Heart left ventricle (tissue), 16 donors: ENCODE measurements around the gene GTPBP6. TPM values are rescaled to one million over a fixed set of nuclear protein-coding genes. Genes with fewer than 3 reads are reported as not detected.
A peak's percentile ranks its signal among the peaks of the same experiment; 100 is the strongest.

Experiments
- ATAC-seq, 4 donors: fragments of 200-7000 bp; cut with Tn5 transposase; one replicate each; pipeline ENCODE4 v1.9.1; 2020 to 2022; ENCODE audit warnings: moderate library complexity in 4 of 4, mild to moderate bottlenecking in 3 of 4, moderate number of reproducible peaks in 1 of 4
- DNase-seq, 5 donors: peaks; one replicate each; pipeline ENCODE4 v3.0.0-alpha.2; 2020
- H3K27ac ChIP-seq, 12 donors: fragments of 200-600 bp; sonication (generic) in 4 of 12; one replicate each; pipeline versions ENCODE4 v1.5.0 to v1.8.0; 2016 to 2022; ENCODE audit warnings: mild to moderate bottlenecking in 2 of 12
- H3K27me3 ChIP-seq, 9 donors: fragments of 200-600 bp; sonication (generic) in 2 of 9; one replicate each; pipeline versions ENCODE4 v1.5.1 to v1.8.0; 2016 to 2022; ENCODE audit warnings: mild to moderate bottlenecking in 3 of 9
- H3K36me3 ChIP-seq, 9 donors: fragments of 200-600 bp; sonication (generic) in 2 of 9; one replicate each; pipeline versions ENCODE4 v1.5.0 to v1.8.0; 2018 to 2022; ENCODE audit warnings: mild to moderate bottlenecking in 2 of 9
- H3K4me1 ChIP-seq, 12 donors: fragments of 200-600 bp; sonication (generic) in 4 of 12; one replicate each; pipeline versions ENCODE4 v1.5.0 to v1.8.0; 2016 to 2022; ENCODE audit warnings: mild to moderate bottlenecking in 3 of 12
- H3K4me3 ChIP-seq, 12 donors: fragments of 200-600 bp; sonication (generic) in 4 of 12; one replicate each; pipeline versions ENCODE4 v1.5.0 to v1.8.0; 2017 to 2022; ENCODE audit warnings: mild to moderate bottlenecking in 9 of 12, moderate library complexity in 4 of 12
- H3K9me3 ChIP-seq, 12 donors: fragments of 200-600 bp; sonication (generic) in 4 of 12; one replicate each; pipeline versions ENCODE4 v1.5.0 to v1.8.0; 2016 to 2022; ENCODE audit warnings: mild to moderate bottlenecking in 1 of 12
- POLR2A ChIP-seq, 2 donors: fragments of 450-650 bp; IDR thresholded peaks; one replicate each; pipeline ENCODE4 v1.6.1; 2017; ENCODE audit warnings: antibody characterized with exemption in 2 of 2, mild to moderate bottlenecking in 2 of 2, moderate library complexity in 2 of 2
- WGBS, 4 donors: extraction: QIAGEN DNeasy Blood & Tissue Kit in 2 of 4; methylation state at CpG; one replicate each; pipeline versions ENCODE4 v1.1.5 to v1.1.7; 2013 to 2018; 5-methylcytosine and 5-hydroxymethylcytosine counted together
- intact Hi-C, 10 donors: fragments of 100-400 bp; cut with DNase I; formaldehyde crosslinking; loops; one replicate each; pipeline versions ENCODE4 v1.11.1 to v1.14.2; 2022
- polyA plus RNA-seq, 2 donors: library from polyadenylated mRNA; stranded (reverse); fragments of 200-250 nt; gene quantifications; one replicate each; pipeline ENCODE4 v1.2.3, GENCODE V29; 2013
- total RNA-seq, 9 donors: library from RNA; depleted of rRNA in 2 of 9; stranded (reverse); fragments of >200 nt in 2 of 9; fragmentation: NEBNext Ultra II Directional in 3 of 9; extraction: Animal tissue kit (Norgen Biotek cat#: 25700) in 3 of 9; gene quantifications; one replicate each; pipeline versions ENCODE4 v1.1.0 to v1.2.4, GENCODE V29; 2016 to 2023
- TF ChIP-seq, protein P1 (sequence below), 12 donors: fragments of 200-600 bp; sonication (generic) in 4 of 12; IDR thresholded peaks; one replicate each; pipeline versions ENCODE4 v1.5.0 to v1.8.0; 2018 to 2022; ENCODE audit warnings: antibody characterized with exemption in 12 of 12, mild to moderate bottlenecking in 5 of 12
- donor health status: ischemic (EF 13 %, LVEDD 7.1; RV severe dilation, severe dysfunction).
- donor health status: healthy with polysubstance abuse.
- donor health status: DM: no; HTN: yes; CAD: no.
- donor health status: DM: no; HTN: no; CAD: no.
- donor health status: ischemic (EF 25% LVEDD 6.9; RV normal size, moderate dysfunction).
- donor health status: ischemic (EF 25% LVEDD 5.7; RV mildly dilated, moderate dysfunction).
- donor health status: healthy.
- donor health status: DM: yes; HTN: yes; CAD: no.
- donor health status: ischemic (EF 35%, LVEDD 5.7; RV mildly dilated, moderate dysfunction).
- donor health status: nonischemic (EF 11% LVEDD 7.7; RV severe dilation, severe dysfunction).
- donor health status: DM: yes; HTN: yes; CAD: no.
- donor health status: PGD.
- donor health status: ischemic (EF 29% LVEDD 5.4; RV normal size, mild dysfunction).
- donor health status: nonischemic (EF 23%, LVEDD 6.1; RV moderate dilation, normal function).

GTPBP6 gene
- total and polyA plus RNA-seq, 11 donors: 31.3 to 102 (median 49.9) TPM

DNA sequence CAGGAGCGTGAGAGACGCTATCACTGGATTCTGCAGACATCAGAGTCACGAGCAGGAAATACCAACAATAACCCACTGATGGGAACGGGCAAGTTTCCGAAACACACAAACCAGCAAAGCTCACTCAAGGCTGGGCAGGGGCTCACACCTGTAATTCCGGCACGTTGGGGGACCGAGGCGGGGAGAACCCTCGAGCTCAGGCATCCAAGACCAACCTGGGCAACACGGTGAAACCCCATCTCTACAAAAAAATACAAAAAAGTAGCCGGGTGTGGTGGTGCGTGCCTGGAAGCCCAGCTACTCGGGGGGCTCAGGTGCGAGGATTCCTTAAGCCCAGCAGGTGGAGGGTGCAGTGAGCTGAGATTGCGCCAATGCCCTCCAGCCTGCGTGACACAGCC lies 17.2 kb upstream of the GTPBP6 start:
- WGBS, 4 donors: 93 to 94% (median 94%) methylated on average over 17 of the region's 17 CpGs
- H3K27me3 ChIP-seq: peaks cover 0 to 8% (median 5%) of the 10 kb centered on the region in 9 donors
- ATAC-seq (no peak), DNase-seq (peak in 3 of 5 donors; percentile 9 to 22 (median 18))
- TF ChIP-seq, protein P1, sequence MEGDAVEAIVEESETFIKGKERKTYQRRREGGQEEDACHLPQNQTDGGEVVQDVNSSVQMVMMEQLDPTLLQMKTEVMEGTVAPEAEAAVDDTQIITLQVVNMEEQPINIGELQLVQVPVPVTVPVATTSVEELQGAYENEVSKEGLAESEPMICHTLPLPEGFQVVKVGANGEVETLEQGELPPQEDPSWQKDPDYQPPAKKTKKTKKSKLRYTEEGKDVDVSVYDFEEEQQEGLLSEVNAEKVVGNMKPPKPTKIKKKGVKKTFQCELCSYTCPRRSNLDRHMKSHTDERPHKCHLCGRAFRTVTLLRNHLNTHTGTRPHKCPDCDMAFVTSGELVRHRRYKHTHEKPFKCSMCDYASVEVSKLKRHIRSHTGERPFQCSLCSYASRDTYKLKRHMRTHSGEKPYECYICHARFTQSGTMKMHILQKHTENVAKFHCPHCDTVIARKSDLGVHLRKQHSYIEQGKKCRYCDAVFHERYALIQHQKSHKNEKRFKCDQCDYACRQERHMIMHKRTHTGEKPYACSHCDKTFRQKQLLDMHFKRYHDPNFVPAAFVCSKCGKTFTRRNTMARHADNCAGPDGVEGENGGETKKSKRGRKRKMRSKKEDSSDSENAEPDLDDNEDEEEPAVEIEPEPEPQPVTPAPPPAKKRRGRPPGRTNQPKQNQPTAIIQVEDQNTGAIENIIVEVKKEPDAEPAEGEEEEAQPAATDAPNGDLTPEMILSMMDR (IDR thresholded peaks at IDR 0.05): no peak
- TF ChIP-seq POLR2A (IDR thresholded peaks at IDR 0.05): no peak
- peaks cover 0 to 44% (median 25%) of the 10 kb centered on the region in 9 donors for H3K36me3 ChIP-seq
- intact Hi-C loops: no loop called here
- no peak overlapping the region for H3K4me3 ChIP-seq
- peaks cover 0 to 11% (median 8%) of the 10 kb centered on the region in 12 donors for H3K4me1 ChIP-seq
- no peak overlapping the region for H3K27ac ChIP-seq
- H3K9me3 ChIP-seq: no peaks in the 10 kb centered on the region

DNA sequence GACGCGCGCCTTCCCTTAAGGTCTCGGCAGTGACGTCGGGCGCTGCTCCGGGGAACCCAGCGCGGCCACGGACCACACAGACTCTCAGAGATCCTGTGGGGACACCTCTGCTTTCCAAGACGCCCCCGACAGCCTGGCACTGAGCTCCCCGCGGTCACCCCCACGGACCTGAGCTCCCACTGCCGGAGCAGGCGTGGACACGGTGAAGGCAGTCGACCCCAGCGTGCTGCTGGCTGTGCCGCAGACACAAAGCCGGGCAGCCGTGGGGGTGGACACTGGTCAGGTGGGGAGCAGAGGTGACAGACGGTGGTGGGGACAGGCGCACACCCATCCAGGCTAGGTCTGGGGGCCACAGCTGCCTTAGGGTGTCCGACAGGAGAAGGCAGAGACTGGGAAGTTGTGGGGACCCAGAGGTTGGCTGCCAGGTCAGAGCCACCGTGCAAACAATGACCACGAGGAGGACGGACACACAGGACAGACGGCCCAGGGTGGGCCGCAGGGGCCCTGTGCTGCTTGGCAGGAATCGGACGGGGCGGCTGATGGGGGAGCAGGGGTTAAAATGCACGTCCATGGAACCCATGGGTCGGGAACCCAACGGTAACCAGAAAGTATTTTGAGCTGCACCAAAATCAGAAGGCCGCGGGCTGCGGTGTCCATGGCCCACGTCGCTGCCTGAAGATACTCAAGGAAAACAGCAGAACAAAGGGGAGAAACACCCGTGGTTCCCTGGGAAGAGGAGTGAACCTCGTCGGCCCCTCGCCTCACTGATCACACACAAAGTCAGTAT lies 16.6 kb upstream of the GTPBP6 start:
- Histone ChIP-seq H3K4me1 (peaks cover 0 to 14% (median 8%) of the 10 kb centered on the region in 12 donors), H3K9me3 (no peaks in the 10 kb centered on the region), H3K4me3 (no peak overlapping the region), H3K27me3 (peaks cover 0 to 14% (median 5%) of the 10 kb centered on the region in 9 donors), H3K27ac (no peak overlapping the region), H3K36me3 (peaks cover 0 to 42% (median 25%) of the 10 kb centered on the region in 9 donors)
- no peak for ATAC-seq
- intact Hi-C loops: no loop called here
- no peak for TF ChIP-seq POLR2A (IDR thresholded peaks at IDR 0.05)
- TF ChIP-seq, protein P1 (IDR thresholded peaks at IDR 0.05): no peak
- 93 to 95% (median 94%) methylated on average over 28 to 47 of the region's 47 CpGs for WGBS, 4 donors
- DNase-seq: peak in 3 of 5 donors; percentile 24 to 47 (median 26)

- H3K4me1 ChIP-seq: peaks cover 0 to 14% (median 8%) of the 10 kb centered on the region in 12 donors
- WGBS, 4 donors: 91 to 95% (median 94%) methylated on average over 27 to 53 of the region's 53 CpGs
- intact Hi-C loops: no loop called here
- no peak overlapping the region for H3K27ac ChIP-seq
- H3K36me3 ChIP-seq: peaks cover 0 to 42% (median 25%) of the 10 kb centered on the region in 9 donors
- DNase-seq: peak in 3 of 5 donors; percentile 20 to 60 (median 25)
- ATAC-seq: no peak
- TF ChIP-seq, protein P1 (IDR thresholded peaks at IDR 0.05): no peak
- no peak for TF ChIP-seq POLR2A (IDR thresholded peaks at IDR 0.05)
- no peak overlapping the region for H3K4me3 ChIP-seq
- H3K27me3 ChIP-seq: peaks cover 0 to 15% (median 5%) of the 10 kb centered on the region in 9 donors
- no peaks in the 10 kb centered on the region for H3K9me3 ChIP-seq
Observed at GRCh38 chrX:334331-334891, 15.8 kb upstream of the GTPBP6 start.

DNA sequence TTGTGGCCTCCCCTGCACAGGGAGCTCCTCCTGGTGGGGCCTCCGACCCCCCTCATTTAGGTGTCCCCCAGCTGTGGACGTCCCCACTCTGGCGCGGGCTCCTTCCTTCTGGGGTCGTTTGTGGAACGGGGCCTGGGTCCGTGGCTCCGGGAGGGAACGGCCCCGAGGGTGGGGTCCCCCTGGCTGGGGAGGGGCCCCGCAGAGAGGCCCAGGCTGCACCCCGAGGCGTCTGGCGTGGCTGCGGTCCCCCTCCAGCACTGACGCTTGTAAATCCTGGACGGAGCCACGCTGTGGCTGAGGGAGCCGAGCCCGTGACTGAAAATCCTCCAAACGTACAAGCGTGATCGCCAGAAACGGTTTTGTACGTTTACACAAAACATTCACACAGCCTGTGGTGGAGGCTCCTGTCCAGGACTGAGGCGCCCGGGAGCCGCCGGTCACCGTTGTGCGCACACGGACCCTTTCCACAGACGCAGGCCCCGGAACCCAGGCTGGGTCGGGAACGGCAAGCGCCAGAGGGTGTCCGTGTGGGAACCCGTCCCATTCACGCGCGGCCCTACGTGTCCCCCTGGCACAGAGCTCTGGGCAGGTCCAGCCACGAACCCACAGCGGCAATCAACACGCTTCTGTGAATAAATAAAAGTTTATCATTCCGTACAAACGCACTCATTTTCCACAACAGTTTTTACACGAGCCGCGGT lies 15.2 kb upstream of the GTPBP6 start:
- DNase-seq: peak in 3 of 5 donors; percentile 18 to 51 (median 21)
- intact Hi-C loops: no loop called here
- no peaks in the 10 kb centered on the region for H3K9me3 ChIP-seq
- H3K4me1 ChIP-seq: peaks cover 0 to 14% (median 8%) of the 10 kb centered on the region in 12 donors
- WGBS, 4 donors: 93 to 97% (median 93%) methylated on average over 37 to 51 of the region's 51 CpGs
- H3K4me3 ChIP-seq: no peak overlapping the region
- H3K27ac ChIP-seq: no peak overlapping the region
- TF ChIP-seq, protein P1 (IDR thresholded peaks at IDR 0.05): no peak
- TF ChIP-seq POLR2A (IDR thresholded peaks at IDR 0.05): no peak
- H3K36me3 ChIP-seq: peaks cover 0 to 41% (median 24%) of the 10 kb centered on the region in 9 donors
- peaks cover 0 to 15% (median 5%) of the 10 kb centered on the region in 9 donors for H3K27me3 ChIP-seq
- ATAC-seq: no peak
